Esophagus muscularis mucosa (tissue), 4 donors: ENCODE data around the gene NSD1. TPM values are rescaled to one million over a fixed set of nuclear protein-coding genes. Genes with fewer than 3 reads are reported as not detected.

Source experiments
- DNase-seq: peaks from one replicate; pipeline ENCODE4 v3.0.0-alpha.2; 2017; ENCODE audit errors: extremely low spot score
- H3K27ac ChIP-seq, 4 donors: fragments of 200-600 bp; sonication (generic); replicated peaks in 1 of 4; 1 replicate in 3 of 4; 2 replicates in 1 of 4; pipeline ENCODE4 v1.5.1; 2016 to 2019; ENCODE audit warnings: mild to moderate bottlenecking in 1 of 4
- H3K27me3 ChIP-seq, 4 donors: fragments of 200-600 bp; sonication (generic); one replicate each; pipeline versions ENCODE4 v1.5.1 to v1.6.0; 2016 to 2019
- H3K36me3 ChIP-seq, 4 donors: fragments of 200-600 bp; sonication (generic); one replicate each; pipeline ENCODE4 v1.5.1; 2016 to 2019
- H3K4me1 ChIP-seq, 4 donors: fragments of 200-600 bp; sonication (generic); one replicate each; pipeline ENCODE4 v1.5.1; 2016 to 2019
- H3K4me3 ChIP-seq, 4 donors: fragments of 200-600 bp; sonication (generic); 1 replicate in 2 of 4; 2 replicates in 2 of 4; pipeline ENCODE4 v1.5.1; 2016 to 2019; ENCODE audit warnings: mild to moderate bottlenecking in 4 of 4, moderate library complexity in 1 of 4
- H3K9me3 ChIP-seq, 4 donors: fragments of 200-600 bp; sonication (generic); 1 replicate in 3 of 4; 2 replicates in 1 of 4; pipeline ENCODE4 v1.5.1; 2016 to 2019
- EP300 ChIP-seq: sonication (generic); formaldehyde crosslinking; IDR thresholded peaks from one replicate; pipeline ENCODE4 v1.6.1; 2017; ENCODE audit warnings: antibody characterized with exemption
- POLR2A ChIP-seq: fragments of 450-650 bp; IDR thresholded peaks from one replicate; pipeline ENCODE4 v1.6.1; 2017; ENCODE audit warnings: antibody characterized with exemption, moderate library complexity, mild to moderate bottlenecking, low read depth
- POLR2AphosphoS5 ChIP-seq, 2 donors: sonication (generic); formaldehyde crosslinking; IDR thresholded peaks; one replicate each; pipeline ENCODE4 v1.6.1; 2017; ENCODE audit warnings: antibody characterized with exemption in 2 of 2
- WGBS: methylation state at CpG from one replicate; pipeline ENCODE4 v1.1.5; 2018; 5-methylcytosine and 5-hydroxymethylcytosine counted together
- intact Hi-C: fragments of 100-400 bp; cut with DNase I; formaldehyde crosslinking; loops from one replicate; pipeline ENCODE4 v1.15.1; 2023
- total RNA-seq, 4 donors: library from RNA; depleted of rRNA; stranded (reverse); fragments of >200 nt; gene quantifications; one replicate each; pipeline versions ENCODE4 v1.1.0 to v1.2.1, GENCODE V29; 2016
- TF ChIP-seq, protein P1 (sequence below), 3 experiments: fragments of 200-600 bp in 2 of 3; fragments of 450-650 bp in 1 of 3; sonication (generic) in 2 of 3; IDR thresholded peaks; one replicate each; pipeline ENCODE4 v1.5.1; 2017 to 2019; ENCODE audit warnings: antibody characterized with exemption in 3 of 3, mild to moderate bottlenecking in 2 of 3, moderate library complexity in 1 of 3

NSD1 gene
- total RNA-seq, 4 donors from 2014 or later, result 35.1 to 47.9 (median 43.7) TPM

DNA sequence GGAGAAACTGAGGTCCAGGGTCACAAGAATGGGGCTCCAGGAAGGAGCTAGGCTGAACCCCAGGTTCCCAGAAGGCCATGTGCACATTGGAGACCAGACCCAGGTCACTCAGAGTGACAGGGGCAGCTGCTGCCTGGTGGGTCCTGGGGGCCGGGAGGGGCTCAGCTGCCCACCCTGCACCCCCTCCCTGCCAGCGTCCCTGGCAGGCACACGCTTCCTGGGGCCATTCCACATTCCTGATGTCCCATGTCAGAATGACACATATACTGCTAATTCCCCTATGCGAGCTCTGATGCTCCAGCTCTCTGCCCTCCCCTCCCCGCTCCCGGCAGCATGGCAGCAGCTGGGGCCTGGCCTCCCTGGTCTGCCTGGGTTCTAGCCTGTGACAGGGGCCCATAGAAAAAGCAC is 32.9 kb upstream of the NSD1 start:
- H3K27me3 ChIP-seq, result peaks cover 0 to 28% (median 0%) of the 10 kb centered on the region in 4 donors
- no peak for DNase-seq
- no CpG with 5 or more reads among the region's 6 CpGs for WGBS
- H3K27ac ChIP-seq, result no peak overlapping the region
- H3K36me3 ChIP-seq, result no peaks in the 10 kb centered on the region
- peaks cover under 1 to 10% (median 8%) of the 10 kb centered on the region in 4 donors for H3K4me1 ChIP-seq
- intact Hi-C loops, result no loop called here
- H3K9me3 ChIP-seq, result no peaks in the 10 kb centered on the region
- no peak overlapping the region for H3K4me3 ChIP-seq
- no peak for TF ChIP-seq POLR2AphosphoS5 (IDR thresholded peaks at IDR 0.05)
- no peak for TF ChIP-seq POLR2A
- TF ChIP-seq, protein P1, sequence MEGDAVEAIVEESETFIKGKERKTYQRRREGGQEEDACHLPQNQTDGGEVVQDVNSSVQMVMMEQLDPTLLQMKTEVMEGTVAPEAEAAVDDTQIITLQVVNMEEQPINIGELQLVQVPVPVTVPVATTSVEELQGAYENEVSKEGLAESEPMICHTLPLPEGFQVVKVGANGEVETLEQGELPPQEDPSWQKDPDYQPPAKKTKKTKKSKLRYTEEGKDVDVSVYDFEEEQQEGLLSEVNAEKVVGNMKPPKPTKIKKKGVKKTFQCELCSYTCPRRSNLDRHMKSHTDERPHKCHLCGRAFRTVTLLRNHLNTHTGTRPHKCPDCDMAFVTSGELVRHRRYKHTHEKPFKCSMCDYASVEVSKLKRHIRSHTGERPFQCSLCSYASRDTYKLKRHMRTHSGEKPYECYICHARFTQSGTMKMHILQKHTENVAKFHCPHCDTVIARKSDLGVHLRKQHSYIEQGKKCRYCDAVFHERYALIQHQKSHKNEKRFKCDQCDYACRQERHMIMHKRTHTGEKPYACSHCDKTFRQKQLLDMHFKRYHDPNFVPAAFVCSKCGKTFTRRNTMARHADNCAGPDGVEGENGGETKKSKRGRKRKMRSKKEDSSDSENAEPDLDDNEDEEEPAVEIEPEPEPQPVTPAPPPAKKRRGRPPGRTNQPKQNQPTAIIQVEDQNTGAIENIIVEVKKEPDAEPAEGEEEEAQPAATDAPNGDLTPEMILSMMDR (IDR thresholded peaks at IDR 0.05), result no peak
- no peak for TF ChIP-seq EP300

DNA sequence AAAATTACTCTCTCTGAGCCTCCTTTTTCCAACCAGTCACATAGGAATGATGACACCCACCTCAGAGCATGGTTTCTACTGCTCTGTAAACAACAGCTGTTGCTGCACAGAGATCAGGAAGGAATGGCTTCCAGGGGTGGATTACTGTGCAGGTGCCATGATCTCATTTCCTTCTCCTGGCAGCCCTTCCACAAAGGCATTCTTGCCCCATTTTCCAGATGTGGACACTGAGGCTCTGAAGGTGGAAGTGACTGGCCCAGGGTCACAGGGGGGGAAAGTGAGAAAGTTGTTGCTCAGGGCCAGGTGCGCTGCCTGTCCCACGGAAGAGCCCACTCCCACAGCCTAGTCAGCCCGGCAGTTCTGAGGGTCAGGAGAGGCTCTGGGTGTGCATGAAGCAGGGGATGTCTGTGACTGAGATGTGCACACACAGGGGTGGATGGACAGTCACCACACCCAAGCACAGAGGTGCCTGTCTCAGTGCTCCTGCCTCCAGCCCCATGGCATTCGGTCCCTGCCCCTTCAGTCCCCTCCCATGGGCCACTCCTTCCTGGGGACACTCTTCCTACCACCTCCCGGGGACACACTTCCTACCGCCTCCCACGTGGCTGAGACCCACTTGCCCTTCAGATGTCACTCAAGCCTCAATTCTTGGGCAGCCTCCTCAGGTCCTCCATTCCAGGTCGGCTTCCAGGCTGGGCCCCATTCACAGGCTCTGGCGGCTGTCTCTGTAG is 29.9 kb upstream of the NSD1 start:
- intact Hi-C loops, result no loop called here
- 71% methylated on average over 9 of the region's 9 CpGs for WGBS

DNA sequence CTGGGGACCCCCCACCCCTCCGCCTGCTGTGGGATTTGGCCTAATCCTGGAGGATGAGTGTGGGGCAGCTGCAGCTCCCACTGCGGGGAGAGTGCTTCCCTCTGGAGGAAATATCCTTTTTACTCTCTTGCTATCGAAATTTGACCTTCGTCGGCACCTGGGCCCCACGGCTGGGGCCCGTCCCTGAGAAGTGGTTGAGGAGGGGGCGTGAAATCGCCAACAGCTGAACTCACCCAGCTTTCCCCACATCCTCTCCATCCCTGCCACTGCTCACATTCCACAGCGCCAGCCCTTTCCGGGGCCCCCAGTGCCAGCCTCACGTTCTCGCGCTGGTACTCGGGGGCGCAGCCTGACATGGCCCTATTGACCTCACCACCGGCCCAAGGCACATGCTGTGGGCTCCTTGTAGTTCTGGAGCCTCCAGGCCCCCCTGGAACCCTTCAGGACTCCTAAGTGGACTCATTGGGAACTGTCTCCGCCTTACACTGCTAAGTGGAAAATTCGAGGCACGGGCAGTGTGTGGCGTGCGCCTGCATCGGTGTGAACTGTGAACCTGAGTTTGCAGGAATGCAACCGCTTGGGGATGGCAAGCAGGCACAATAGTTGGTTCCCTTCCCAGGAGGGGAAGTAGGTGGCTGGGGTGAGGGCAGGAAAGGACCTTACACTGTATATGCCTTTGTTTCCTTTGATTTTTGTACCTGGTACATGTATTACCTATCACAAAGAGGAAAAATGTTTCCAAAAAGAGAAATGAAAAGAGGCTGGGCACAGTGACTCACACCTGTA is 27.7 kb upstream of the NSD1 start:
- Histone ChIP-seq H3K27ac (no peak overlapping the region), H3K4me1 (peaks cover 0 to 4% (median 0%) of the 10 kb centered on the region in 4 donors), H3K4me3 (no peak overlapping the region), H3K36me3 (no peaks in the 10 kb centered on the region), H3K27me3 (peaks cover 0 to 27% (median 0%) of the 10 kb centered on the region in 4 donors), H3K9me3 (no peaks in the 10 kb centered on the region)
- intact Hi-C loops, result no loop called here
- WGBS, result 79% methylated on average over 24 of the region's 24 CpGs
- TF ChIP-seq POLR2A (no peak), EP300 (no peak), POLR2AphosphoS5 (IDR thresholded peaks at IDR 0.05) (no peak)
- TF ChIP-seq, protein P1 (IDR thresholded peaks at IDR 0.05), result no peak
- DNase-seq, result no peak

More for the DNA sequence above, 29.9 kb upstream of the NSD1 start:
- no peak for DNase-seq
- H3K4me3 ChIP-seq, result no peak overlapping the region
- peaks cover 0 to 34% (median 0%) of the 10 kb centered on the region in 4 donors for H3K27me3 ChIP-seq
- no peaks in the 10 kb centered on the region for H3K36me3 ChIP-seq
- H3K9me3 ChIP-seq, result no peaks in the 10 kb centered on the region
- H3K4me1 ChIP-seq, result peaks cover 0 to 3% (median 2%) of the 10 kb centered on the region in 4 donors
- no peak overlapping the region for H3K27ac ChIP-seq
- TF ChIP-seq POLR2A (no peak), EP300 (no peak), POLR2AphosphoS5 (IDR thresholded peaks at IDR 0.05) (no peak)
- TF ChIP-seq, protein P1 (IDR thresholded peaks at IDR 0.05), result no peak

DNA sequence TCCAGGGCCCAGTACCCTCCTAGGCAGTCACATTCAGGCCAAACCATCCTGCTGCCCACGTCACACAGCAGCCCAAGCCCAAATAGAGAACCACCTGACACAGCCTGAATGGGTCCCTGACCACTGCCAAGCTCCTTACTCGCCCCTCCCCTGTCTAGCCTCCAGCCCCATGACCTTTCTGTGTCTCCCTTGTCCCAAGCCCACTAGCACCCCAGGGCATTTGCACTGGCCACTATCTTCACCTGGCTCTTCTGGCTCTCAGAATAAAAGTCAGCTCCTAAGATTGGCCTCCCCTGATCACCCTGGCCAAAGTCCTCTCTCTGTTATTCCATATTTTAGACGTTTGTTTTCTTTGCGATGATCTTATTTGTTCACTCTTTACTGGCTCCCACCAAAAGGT is 26.4 kb upstream of the NSD1 start:
- H3K27me3 ChIP-seq, result peaks cover 0 to 16% (median 0%) of the 10 kb centered on the region in 4 donors
- TF ChIP-seq EP300, result no peak
- no peak for TF ChIP-seq POLR2A
- TF ChIP-seq, protein P1 (IDR thresholded peaks at IDR 0.05), result no peak
- TF ChIP-seq POLR2AphosphoS5 (IDR thresholded peaks at IDR 0.05), result no peak
- H3K4me1 ChIP-seq, result peaks cover 3 to 11% (median 5%) of the 10 kb centered on the region in 4 donors
- H3K27ac ChIP-seq, result no peak overlapping the region
- H3K9me3 ChIP-seq, result no peaks in the 10 kb centered on the region
- H3K36me3 ChIP-seq, result no peaks in the 10 kb centered on the region
- H3K4me3 ChIP-seq, result no peak overlapping the region
- intact Hi-C loops, result no loop called here
- 78% methylated on average over 4 of the region's 4 CpGs for WGBS
- no peak for DNase-seq
